Neural cell (in vitro differentiated cells): Measurements from ENCODE around the gene SLC17A5. TPM values are rescaled to one million over a fixed set of nuclear protein-coding genes. Genes with fewer than 3 reads are reported as not detected.

Experiments used
- H2AFZ ChIP-seq: fragments of 200-600, 300-800 bp; sonication (generic), shearing (Covaris generic); 2 replicates; pipeline ENCODE4 v1.6.0; 2014; ENCODE audit warnings: low read depth, mild to moderate bottlenecking, antibody characterized with exemption, low read length, moderate library complexity
- H3F3A ChIP-seq: fragments of 200-600 bp; shearing (Covaris generic); 2 replicates; pipeline ENCODE4 v1.6.1; 2016; ENCODE audit warnings: mild to moderate bottlenecking, moderate library complexity, mixed read lengths, antibody characterized with exemption, low read length; ENCODE audit not compliant: insufficient read depth, poor library complexity, severe bottlenecking
- H3K27ac ChIP-seq: fragments of 200-600, 300-800 bp; sonication (generic), shearing (Covaris generic); 2 replicates; pipeline ENCODE4 v1.5.1; 2014; ENCODE audit warnings: mild to moderate bottlenecking, low read length, moderate library complexity
- H3K27me3 ChIP-seq: fragments of 300-800, 200-600 bp; sonication (generic), shearing (Covaris generic); 2 replicates; pipeline ENCODE4 v1.6.0; 2014; ENCODE audit warnings: mild to moderate bottlenecking, low read depth, low read length, moderate library complexity; ENCODE audit not compliant: insufficient read depth
- H3K36me3 ChIP-seq: fragments of 300-800, 200-600 bp; sonication (generic), shearing (Covaris generic); 2 replicates; pipeline ENCODE4 v1.5.1; 2014; ENCODE audit warnings: mild to moderate bottlenecking, antibody characterized with exemption, low read length, moderate library complexity; ENCODE audit not compliant: insufficient read depth
- H3K4me2 ChIP-seq: fragments of 300-800, 200-600 bp; sonication (generic), shearing (Covaris generic); 2 replicates; pipeline ENCODE4 v1.6.0; 2014; ENCODE audit warnings: mild to moderate bottlenecking, low read length
- H3K4me3 ChIP-seq: fragments of 300-800, 200-600 bp; sonication (generic), shearing (Covaris generic); 2 replicates; pipeline ENCODE4 v1.5.1; 2014; ENCODE audit warnings: mild to moderate bottlenecking, low read length, moderate library complexity
- H3K79me2 ChIP-seq: fragments of 200-600 bp; shearing (Covaris generic); replicated peaks from 2 replicates; pipeline ENCODE4 v1.6.0; 2014; ENCODE audit warnings: mild to moderate bottlenecking, low read length, moderate library complexity; ENCODE audit not compliant: insufficient read depth
- H3K9ac ChIP-seq: fragments of 300-800, 200-600 bp; sonication (generic), shearing (Covaris generic); 2 replicates; pipeline ENCODE4 v1.6.1; 2016; ENCODE audit warnings: mild to moderate bottlenecking, low read length, mixed read lengths
- H3K9me2 ChIP-seq: fragments of 200-600 bp; shearing (Covaris generic); 2 replicates; pipeline ENCODE4 v1.6.1; 2016; ENCODE audit warnings: mild to moderate bottlenecking, low read length, mixed read lengths; ENCODE audit not compliant: insufficient read depth
- H3K9me3 ChIP-seq: fragments of 200-600, 300-800 bp; sonication (generic), shearing (Covaris generic); 2 replicates; pipeline ENCODE4 v1.6.1; 2016; ENCODE audit warnings: mild to moderate bottlenecking, mixed run types, low read length, moderate library complexity, mixed read lengths
- H4K20me1 ChIP-seq: fragments of 200-600 bp; shearing (Covaris generic); 2 replicates; pipeline ENCODE4 v1.6.1; 2016; ENCODE audit warnings: mild to moderate bottlenecking, mixed run types; ENCODE audit not compliant: insufficient read depth
- CTCF ChIP-seq: fragments of 450-650 bp; IDR thresholded peaks from 2 replicates; pipeline ENCODE4 v1.5.1; 2014; ENCODE audit warnings: antibody characterized with exemption, mild to moderate bottlenecking, moderate library complexity; ENCODE audit not compliant: poor library complexity, severe bottlenecking
- EP300 ChIP-seq: fragments of 450-650 bp; conservative IDR thresholded peaks from 2 replicates; pipeline ENCODE4 v1.6.1; 2014; ENCODE audit warnings: antibody characterized with exemption, mild to moderate bottlenecking, moderate library complexity; ENCODE audit not compliant: poor library complexity, severe bottlenecking
- EZH2 ChIP-seq: fragments of 200-600, 300-800 bp; shearing (Covaris generic), sonication (generic); IDR thresholded peaks from 2 replicates; pipeline ENCODE4 v1.6.1; 2014; ENCODE audit warnings: antibody characterized with exemption, low read length, borderline replicate concordance, mild to moderate bottlenecking; ENCODE audit not compliant: insufficient read depth, poor library complexity, severe bottlenecking
- MXI1 ChIP-seq: fragments of 450-650 bp; conservative IDR thresholded peaks from 2 replicates; pipeline ENCODE4 v1.6.1; 2014; ENCODE audit warnings: antibody characterized with exemption, mild to moderate bottlenecking; ENCODE audit not compliant: poor library complexity, severe bottlenecking
- POLR2AphosphoS5 ChIP-seq: IDR thresholded peaks from 2 replicates; pipeline ENCODE4 v1.6.1; 2012
- RAD21 ChIP-seq: fragments of 450-650 bp; conservative IDR thresholded peaks from 2 replicates; pipeline ENCODE4 v1.6.1; 2014; ENCODE audit warnings: antibody characterized with exemption, mild to moderate bottlenecking, moderate library complexity
- REST ChIP-seq: IDR thresholded peaks from 2 replicates; pipeline ENCODE4 v1.6.1; 2012; ENCODE audit warnings: borderline replicate concordance
- SMC3 ChIP-seq: fragments of 450-650 bp; conservative IDR thresholded peaks from 2 replicates; pipeline ENCODE4 v1.6.1; 2014; ENCODE audit warnings: antibody characterized with exemption, mild to moderate bottlenecking, moderate library complexity; ENCODE audit not compliant: poor library complexity
- TAF1 ChIP-seq: IDR thresholded peaks from 2 replicates; pipeline ENCODE4 v1.6.1; 2012; ENCODE audit warnings: low read depth
- polyA plus RNA-seq: library from polyadenylated mRNA; depleted of rRNA; stranded (reverse); fragments of >200 nt; gene quantifications from 2 replicates; pipeline ENCODE4 v1.2.3, GENCODE V29; 2014

The SLC17A5 gene
- polyA plus RNA-seq, 1 donor from 2014 or later = 12.3 TPM

- Histone ChIP-seq H3K9me3 (no peaks in the 10 kb centered on the region), H3K79me2 (no peaks in the 10 kb centered on the region), H2AFZ (no peak overlapping the region), H3K36me3 (no peaks in the 10 kb centered on the region), H3K27ac (no peak overlapping the region), H4K20me1 (no peaks in the 10 kb centered on the region), H3K4me3 (no peak overlapping the region), H3K9me2 (no peaks in the 10 kb centered on the region), H3K9ac (no peak overlapping the region), H3F3A (no peaks in the 10 kb centered on the region), H3K27me3 (no peaks in the 10 kb centered on the region), H3K4me2 (no peak overlapping the region)
- no peak for TF ChIP-seq SMC3
- TF ChIP-seq REST = no peak
- TF ChIP-seq EZH2 = no peak
These were observed 15.2 kb upstream of the SLC17A5 start for GRCh38 chr6:73669005-73669404.

GRCh38 chr6:73667798-73668197, 14.0 kb upstream of the SLC17A5 start:
- Histone ChIP-seq H3F3A (no peaks in the 10 kb centered on the region), H2AFZ (no peak overlapping the region), H3K27me3 (no peaks in the 10 kb centered on the region), H3K9me3 (no peaks in the 10 kb centered on the region), H3K9me2 (no peaks in the 10 kb centered on the region), H3K4me2 (no peak overlapping the region), H4K20me1 (no peaks in the 10 kb centered on the region), H3K79me2 (no peaks in the 10 kb centered on the region), H3K27ac (no peak overlapping the region), H3K4me3 (no peak overlapping the region), H3K36me3 (no peaks in the 10 kb centered on the region), H3K9ac (no peak overlapping the region)
- TF ChIP-seq MXI1 (no peak), EZH2 (no peak), EP300 (no peak), CTCF (no peak), TAF1 (no peak)

- H3K4me2 ChIP-seq = no peak overlapping the region
These were observed 12.6 kb upstream of the SLC17A5 start for GRCh38 chr6:73666393-73666792.

More at GRCh38 chr6:73666393-73666792, 12.6 kb upstream of the SLC17A5 start:
- Histone ChIP-seq H3F3A (no peaks in the 10 kb centered on the region), H3K4me3 (no peak overlapping the region), H3K27ac (no peak overlapping the region), H3K9ac (no peak overlapping the region), H3K9me3 (no peaks in the 10 kb centered on the region), H3K79me2 (no peaks in the 10 kb centered on the region), H4K20me1 (no peaks in the 10 kb centered on the region), H3K9me2 (no peaks in the 10 kb centered on the region), H3K36me3 (no peaks in the 10 kb centered on the region), H3K27me3 (no peaks in the 10 kb centered on the region), H2AFZ (no peak overlapping the region)
- TF ChIP-seq POLR2AphosphoS5 = no peak
- TF ChIP-seq CTCF = no peak
- no peak for TF ChIP-seq TAF1
- no peak for TF ChIP-seq RAD21
- TF ChIP-seq EP300 = no peak
- no peak for TF ChIP-seq SMC3
- no peak for TF ChIP-seq MXI1
- TF ChIP-seq REST = no peak
- no peak for TF ChIP-seq EZH2
